Activated T-cell treated with anti-CD3 and anti-CD28 coated beads, Interleukin-2, amount 50 U/mL, for 72 hours (primary cell): Measurements from ENCODE around the gene ALDH1A3. TPM values are rescaled to one million over a fixed set of nuclear protein-coding genes. Genes with fewer than 3 reads are reported as not detected.

ENCODE experiments used
- ATAC-seq, 2 donors: fragments of 150-1000 bp; cut with Tn5 transposase; replicated peaks in 1 of 2; 2 replicates each; pipeline ENCODE4 v1.10.0; 2021; ENCODE audit warnings: moderate library complexity in 2 of 2, mild to moderate bottlenecking in 1 of 2
- DNase-seq, 2 donors: peaks; one replicate each; pipeline ENCODE4 v3.0.0; 2021 to 2022; ENCODE audit warnings: mixed read lengths in 1 of 2
- H3K27ac Mint-ChIP-seq: one replicate; pipeline ENCODE4 v1.8.0; 2022; ENCODE audit warnings: mild to moderate bottlenecking, moderate library complexity, mixed read lengths
- H3K27me3 Mint-ChIP-seq: one replicate; pipeline ENCODE4 v1.8.0; 2022; ENCODE audit warnings: low read depth, mixed read lengths
- H3K36me3 Mint-ChIP-seq, 2 donors: one replicate each; pipeline ENCODE4 v1.8.0; 2022; ENCODE audit warnings: mixed read lengths in 2 of 2, mild to moderate bottlenecking in 1 of 2; ENCODE audit not compliant: insufficient read depth in 2 of 2
- H3K4me1 Mint-ChIP-seq: one replicate; pipeline ENCODE4 v1.8.0; 2022; ENCODE audit warnings: low read depth, mixed read lengths
- H3K4me3 Mint-ChIP-seq, 2 donors: one replicate each; pipeline ENCODE4 v1.8.0; 2022; ENCODE audit warnings: mild to moderate bottlenecking in 2 of 2, mixed read lengths in 2 of 2, moderate library complexity in 2 of 2
- H3K9me3 Mint-ChIP-seq, 2 donors: one replicate each; pipeline ENCODE4 v1.8.0; 2022; ENCODE audit warnings: mixed read lengths in 2 of 2
- total RNA-seq, 2 donors: library from RNA; stranded (reverse); gene quantifications; one replicate each; pipeline ENCODE4 v1.2.3, GENCODE V29; 2022

The ALDH1A3 gene
- under 1 TPM in 1 of 2 donors, not detected in 1; 0.14 TPM for total RNA-seq

- DNase-seq: peak; percentile 23 to 28
- H3K4me3 Mint-ChIP-seq: peak within 1 kb of the TSS; percentile 52 to 71
- H3K27me3 Mint-ChIP-seq: peaks cover 79% of the 10 kb centered on the region
- peaks cover 0 to 2% of the 10 kb centered on the region in 2 donors for H3K36me3 Mint-ChIP-seq
- no peak within 1 kb of the TSS for H3K27ac Mint-ChIP-seq
- H3K9me3 Mint-ChIP-seq: no peaks in the 10 kb centered on the region
- peak; percentile 51 to 79 for ATAC-seq
- H3K4me1 Mint-ChIP-seq: no peaks in the 10 kb centered on the region
These were observed at the start of gene ALDH1A3 for GRCh38 chr15:100879464-100880138. TSS of gene ALDH1A3 (plus strand) at chr15:100879831. CDS start at chr15:100879908, 77 bp downstream.

GRCh38 chr15:100831467-100831866 is 48.2 kb upstream of the ALDH1A3 start:
- Mint-ChIP-seq H3K27ac (no peak overlapping the region), H3K36me3 (no peaks in the 10 kb centered on the region), H3K4me3 (no peak overlapping the region)

GRCh38 chr15:100832149-100832942 is 47.3 kb upstream of the ALDH1A3 start:
- H3K27me3 Mint-ChIP-seq: peaks cover 62% of the 10 kb centered on the region
- H3K4me3 Mint-ChIP-seq: no peak overlapping the region
- H3K36me3 Mint-ChIP-seq: no peaks in the 10 kb centered on the region
- ATAC-seq (peak; percentile 64 to 92), DNase-seq (no peak)
- peaks cover 0 to 1% of the 10 kb centered on the region in 2 donors for H3K9me3 Mint-ChIP-seq
- H3K27ac Mint-ChIP-seq: no peak overlapping the region
- H3K4me1 Mint-ChIP-seq: no peaks in the 10 kb centered on the region

More at GRCh38 chr15:100831467-100831866, 48.2 kb upstream of the ALDH1A3 start:
- ATAC-seq (no peak), DNase-seq (no peak)
- Mint-ChIP-seq H3K27me3 (peaks cover 58% of the 10 kb centered on the region), H3K4me1 (no peaks in the 10 kb centered on the region), H3K9me3 (peaks cover 0 to 1% of the 10 kb centered on the region in 2 donors)

GRCh38 chr15:100833417-100834389 is 45.9 kb upstream of the ALDH1A3 start:
- Mint-ChIP-seq H3K9me3 (peaks cover 0 to 1% of the 10 kb centered on the region in 2 donors), H3K4me1 (no peaks in the 10 kb centered on the region), H3K27me3 (peaks cover 54% of the 10 kb centered on the region), H3K27ac (no peak overlapping the region), H3K36me3 (no peaks in the 10 kb centered on the region), H3K4me3 (no peak overlapping the region)
- DNase-seq: no peak
- no peak for ATAC-seq

- Mint-ChIP-seq H3K27me3 (peaks cover 53% of the 10 kb centered on the region), H3K36me3 (no peaks in the 10 kb centered on the region), H3K4me1 (no peaks in the 10 kb centered on the region), H3K9me3 (peaks cover 0 to 1% of the 10 kb centered on the region in 2 donors), H3K27ac (no peak overlapping the region), H3K4me3 (no peak overlapping the region)
- no peak for ATAC-seq
- no peak for DNase-seq
These were observed 44.9 kb upstream of the ALDH1A3 start for GRCh38 chr15:100834731-100835130.

- Mint-ChIP-seq H3K36me3 (no peaks in the 10 kb centered on the region), H3K4me1 (no peaks in the 10 kb centered on the region), H3K27me3 (peaks cover 46% of the 10 kb centered on the region), H3K4me3 (no peak overlapping the region), H3K27ac (no peak overlapping the region), H3K9me3 (peaks cover 0 to 1% of the 10 kb centered on the region in 2 donors)
- ATAC-seq (no peak), DNase-seq (no peak)
These were observed 44.0 kb upstream of the ALDH1A3 start for GRCh38 chr15:100835636-100836035.

GRCh38 chr15:100836501-100836900 is 43.1 kb upstream of the ALDH1A3 start:
- no peak overlapping the region for H3K4me3 Mint-ChIP-seq
- ATAC-seq: no peak
- H3K9me3 Mint-ChIP-seq: peaks cover 0 to 1% of the 10 kb centered on the region in 2 donors

GRCh38 chr15:100841426-100841825 is 38.2 kb upstream of the ALDH1A3 start:
- Mint-ChIP-seq H3K4me1 (no peaks in the 10 kb centered on the region), H3K27me3 (peaks cover 17% of the 10 kb centered on the region), H3K36me3 (no peaks in the 10 kb centered on the region), H3K4me3 (no peak overlapping the region), H3K27ac (no peak overlapping the region), H3K9me3 (no peaks in the 10 kb centered on the region)
- DNase-seq (no peak), ATAC-seq (no peak)

More at GRCh38 chr15:100836501-100836900, 43.1 kb upstream of the ALDH1A3 start:
- Mint-ChIP-seq H3K27me3 (peaks cover 38% of the 10 kb centered on the region), H3K27ac (no peak overlapping the region), H3K36me3 (no peaks in the 10 kb centered on the region), H3K4me1 (no peaks in the 10 kb centered on the region)
- DNase-seq: no peak

GRCh38 chr15:100842756-100843730 is 36.6 kb upstream of the ALDH1A3 start:
- Mint-ChIP-seq H3K27ac (no peak overlapping the region), H3K36me3 (no peaks in the 10 kb centered on the region), H3K9me3 (no peaks in the 10 kb centered on the region), H3K27me3 (peaks cover 14% of the 10 kb centered on the region), H3K4me3 (no peak overlapping the region), H3K4me1 (no peaks in the 10 kb centered on the region)
- DNase-seq (no peak), ATAC-seq (no peak)

GRCh38 chr15:100844167-100844566 is 35.5 kb upstream of the ALDH1A3 start:
- no peak overlapping the region for H3K4me3 Mint-ChIP-seq
- no peak overlapping the region for H3K27ac Mint-ChIP-seq
- H3K9me3 Mint-ChIP-seq: no peaks in the 10 kb centered on the region
- DNase-seq (no peak), ATAC-seq (no peak)
- peaks cover 14% of the 10 kb centered on the region for H3K27me3 Mint-ChIP-seq
- no peaks in the 10 kb centered on the region for H3K36me3 Mint-ChIP-seq
- H3K4me1 Mint-ChIP-seq: no peaks in the 10 kb centered on the region

GRCh38 chr15:100844778-100845177 is 34.9 kb upstream of the ALDH1A3 start:
- Mint-ChIP-seq H3K9me3 (no peaks in the 10 kb centered on the region), H3K27ac (no peak overlapping the region), H3K4me3 (no peak overlapping the region), H3K4me1 (no peaks in the 10 kb centered on the region), H3K27me3 (peaks cover 14% of the 10 kb centered on the region), H3K36me3 (no peaks in the 10 kb centered on the region)
- no peak for DNase-seq
- ATAC-seq: no peak

- DNase-seq (no peak), ATAC-seq (no peak)
- Mint-ChIP-seq H3K27ac (no peak overlapping the region), H3K27me3 (peaks cover 25% of the 10 kb centered on the region), H3K4me1 (peaks cover 5% of the 10 kb centered on the region), H3K9me3 (no peaks in the 10 kb centered on the region), H3K36me3 (no peaks in the 10 kb centered on the region), H3K4me3 (no peak overlapping the region)
These were observed 32.4 kb upstream of the ALDH1A3 start for GRCh38 chr15:100847194-100847593.
